Sigmoid colon (tissue), 7 donors: ENCODE measurements around the gene LHFPL6. TPM values are rescaled to one million over a fixed set of nuclear protein-coding genes. Genes with fewer than 3 reads are reported as not detected.

Source experiments
- DNase-seq: peaks from one replicate; pipeline ENCODE4 v3.0.0-alpha.2; 2019
- H3K27ac ChIP-seq, 4 donors: fragments of 200-600 bp; sonication (generic); one replicate each; pipeline ENCODE4 v1.5.1; 2016 to 2019; ENCODE audit warnings: mild to moderate bottlenecking in 1 of 4
- H3K27me3 ChIP-seq, 3 donors: fragments of 200-600 bp; sonication (generic); one replicate each; pipeline ENCODE4 v1.5.1; 2019; ENCODE audit warnings: mild to moderate bottlenecking in 1 of 3
- H3K36me3 ChIP-seq, 4 donors: fragments of 200-600 bp; sonication (generic); one replicate each; pipeline ENCODE4 v1.5.1; 2016 to 2019
- H3K4me1 ChIP-seq, 4 donors: fragments of 200-600 bp; sonication (generic); one replicate each; pipeline ENCODE4 v1.5.1; 2017 to 2019
- H3K4me3 ChIP-seq, 4 donors: fragments of 200-600 bp; sonication (generic); one replicate each; pipeline ENCODE4 v1.5.1; 2017 to 2019; ENCODE audit warnings: mild to moderate bottlenecking in 2 of 4, moderate library complexity in 1 of 4
- H3K9me3 ChIP-seq, 4 donors: fragments of 200-600 bp in 3 of 4; sonication (generic) in 3 of 4; one replicate each; pipeline versions ENCODE4 v1.5.1 to v1.6.1; 2013 to 2019
- CTCF ChIP-seq, 4 experiments: fragments of 450-650 bp in 3 of 4; fragments of 200-600 bp in 1 of 4; IDR thresholded peaks; one replicate each; pipeline ENCODE4 v1.5.1; 2016 to 2019; ENCODE audit warnings: antibody characterized with exemption in 4 of 4, mild to moderate bottlenecking in 3 of 4, moderate library complexity in 2 of 4
- EP300 ChIP-seq, 4 donors: sonication (generic); formaldehyde crosslinking; IDR thresholded peaks; one replicate each; pipeline ENCODE4 v1.6.1; 2017; ENCODE audit warnings: antibody characterized with exemption in 4 of 4
- POLR2A ChIP-seq, 2 donors: fragments of 450-650 bp; IDR thresholded peaks; one replicate each; pipeline ENCODE4 v1.6.1; 2016; ENCODE audit warnings: antibody characterized with exemption in 2 of 2, mild to moderate bottlenecking in 2 of 2, moderate library complexity in 2 of 2
- POLR2AphosphoS5 ChIP-seq, 4 donors: sonication (generic); formaldehyde crosslinking; IDR thresholded peaks; one replicate each; pipeline ENCODE4 v1.6.1; 2017; ENCODE audit warnings: antibody characterized with exemption in 4 of 4
- WGBS, 2 donors: extraction: QIAGEN DNeasy Blood & Tissue Kit; methylation state at CpG; one replicate each; pipeline ENCODE4 v1.1.7; 2013; 5-methylcytosine and 5-hydroxymethylcytosine counted together
- intact Hi-C: fragments of 100-400 bp; cut with DNase I; formaldehyde crosslinking; loops from one replicate; pipeline ENCODE4 v1.15.1; 2023
- polyA plus RNA-seq, 3 donors: library from polyadenylated mRNA; stranded (reverse); fragments of 200-250 nt; gene quantifications; one replicate each; pipeline ENCODE4 v1.2.3, GENCODE V29; 2013
- total RNA-seq, 4 donors: library from RNA; depleted of rRNA; stranded (reverse); fragments of >200 nt; gene quantifications; one replicate each; pipeline ENCODE4 v1.1.0, GENCODE V29; 2016
- donor health status: healthy with polysubstance abuse.
- donor health status: Bipolar disorder and iron deficiency.
- donor health status: healthy.

The LHFPL6 gene
- total and polyA plus RNA-seq, 7 donors = 2.5 to 69.2 (median 41.7) TPM

- Histone ChIP-seq H3K36me3 (no peaks in the 10 kb centered on the region), H3K4me3 (no peak overlapping the region), H3K27ac (no peak overlapping the region), H3K4me1 (peaks cover 0 to 11% (median 3%) of the 10 kb centered on the region in 4 donors), H3K9me3 (no peaks in the 10 kb centered on the region), H3K27me3 (no peaks in the 10 kb centered on the region)
- intact Hi-C loops = no loop called here
- DNase-seq = no peak
- TF ChIP-seq EP300 (IDR thresholded peaks at IDR 0.05) = no peak
- TF ChIP-seq CTCF (IDR thresholded peaks at IDR 0.05) = no peak
- no peak for TF ChIP-seq POLR2A (IDR thresholded peaks at IDR 0.05)
- no peak for TF ChIP-seq POLR2AphosphoS5 (IDR thresholded peaks at IDR 0.05)
- WGBS, 2 donors = 88 to 96% methylated on average over 3 of the region's 3 CpGs
Observed at GRCh38 chr13:39481491-39481890, 121.5 kb downstream of the LHFPL6 start.

GRCh38 chr13:39474600-39474999 lies 128.4 kb downstream of the LHFPL6 start:
- Histone ChIP-seq H3K4me1 (peaks cover 0 to 6% (median 2%) of the 10 kb centered on the region in 4 donors), H3K36me3 (no peaks in the 10 kb centered on the region), H3K27ac (no peak overlapping the region), H3K9me3 (no peaks in the 10 kb centered on the region), H3K27me3 (no peaks in the 10 kb centered on the region), H3K4me3 (no peak overlapping the region)
- TF ChIP-seq POLR2AphosphoS5 (IDR thresholded peaks at IDR 0.05) = no peak
- TF ChIP-seq CTCF (IDR thresholded peaks at IDR 0.05) = no peak
- no peak for TF ChIP-seq POLR2A (IDR thresholded peaks at IDR 0.05)
- TF ChIP-seq EP300 (IDR thresholded peaks at IDR 0.05) = no peak
- WGBS, 2 donors = 93 to 94% methylated on average over 2 of the region's 2 CpGs
- no peak for DNase-seq
- intact Hi-C loops = no loop called here

GRCh38 chr13:39469676-39470075 lies 133.3 kb downstream of the LHFPL6 start:
- intact Hi-C loops = no loop called here
- H3K27me3 ChIP-seq = no peaks in the 10 kb centered on the region
- no peaks in the 10 kb centered on the region for H3K9me3 ChIP-seq
- TF ChIP-seq POLR2AphosphoS5 (IDR thresholded peaks at IDR 0.05) (no peak), EP300 (IDR thresholded peaks at IDR 0.05) (no peak), POLR2A (IDR thresholded peaks at IDR 0.05) (no peak)
- no peaks in the 10 kb centered on the region for H3K36me3 ChIP-seq
- no peak overlapping the region for H3K4me3 ChIP-seq
- H3K27ac ChIP-seq = no peak overlapping the region
- 92 to 94% methylated on average over 3 of the region's 3 CpGs for WGBS, 2 donors
- H3K4me1 ChIP-seq = no peaks in the 10 kb centered on the region
- DNase-seq = no peak

GRCh38 chr13:39468306-39468705 lies 134.7 kb downstream of the LHFPL6 start:
- no peaks in the 10 kb centered on the region for H3K9me3 ChIP-seq
- intact Hi-C loops = no loop called here
- H3K36me3 ChIP-seq = no peaks in the 10 kb centered on the region
- no peak overlapping the region for H3K4me3 ChIP-seq
- TF ChIP-seq EP300 (IDR thresholded peaks at IDR 0.05) (no peak), CTCF (IDR thresholded peaks at IDR 0.05) (no peak), POLR2A (IDR thresholded peaks at IDR 0.05) (no peak), POLR2AphosphoS5 (IDR thresholded peaks at IDR 0.05) (no peak)
- H3K27ac ChIP-seq = no peak overlapping the region
- H3K27me3 ChIP-seq = no peaks in the 10 kb centered on the region
- no peak for DNase-seq
- H3K4me1 ChIP-seq = no peaks in the 10 kb centered on the region

- Histone ChIP-seq H3K36me3 (no peaks in the 10 kb centered on the region), H3K27me3 (no peaks in the 10 kb centered on the region), H3K4me3 (no peak overlapping the region), H3K4me1 (peaks cover 0 to 10% (median 5%) of the 10 kb centered on the region in 4 donors), H3K27ac (no peak overlapping the region), H3K9me3 (no peaks in the 10 kb centered on the region)
- intact Hi-C loops = no loop called here
- DNase-seq = no peak
- 95 to 100% methylated on average over 1 of the region's 1 CpG for WGBS, 2 donors
- TF ChIP-seq POLR2A (IDR thresholded peaks at IDR 0.05) = no peak
- TF ChIP-seq EP300 (IDR thresholded peaks at IDR 0.05) = no peak
- TF ChIP-seq POLR2AphosphoS5 (IDR thresholded peaks at IDR 0.05) = no peak
- TF ChIP-seq CTCF (IDR thresholded peaks at IDR 0.05) = no peak
Observed at GRCh38 chr13:39463611-39464010, 139.4 kb downstream of the LHFPL6 start.
